A549 (cell line): ENCODE data around the gene TLR3. TPM values are rescaled to one million over a fixed set of nuclear protein-coding genes. Genes with fewer than 3 reads are reported as not detected.

ENCODE experiments used
- ATAC-seq, 2 experiments: fragments of 200-7000 bp in 1 of 2; fragments of >200 bp in 1 of 2; cut with Nextera tagmentation in 1 of 2; cut with Tn5 transposase in 1 of 2; 3 replicates each; pipeline versions ENCODE4 v1.8.0 to v1.9.1; 2018 to 2020; ENCODE audit warnings: mild to moderate bottlenecking in 1 of 2, moderate library complexity in 1 of 2
- CTCF ChIA-PET: fragments of 300-600 bp; sonication (Branson Sonifier 250); formaldehyde crosslinking; extraction: SDS; loops from one replicate; lab custom pipeline; 2021; ENCODE audit warnings: antibody characterized with exemption, inconsistent platforms; lab: Yijun Ruan, JAX
- POLR2A ChIA-PET: fragments of 350-600 bp; formaldehyde crosslinking; extraction: SDS; loops from one replicate; lab custom pipeline; 2021; ENCODE audit warnings: antibody characterized with exemption, inconsistent platforms; lab: Yijun Ruan, JAX
- DNase-seq, 2 experiments: peaks; one replicate each; pipeline versions ENCODE4 v3.0.0 to v3.0.0-alpha.2; 2011 to 2016; ENCODE audit warnings: low read depth in 1 of 2, low spot score in 1 of 2
- FAIRE-seq: peaks from 2 replicates; lab custom pipeline; 2011; peaks lifted over from hg19 to GRCh38; lab: Jason Lieb, UNC
- H3K27ac ChIP-seq, 2 experiments: fragments of >200 bp; sonication (Bioruptor Twin); formaldehyde crosslinking; 3 replicates each; pipeline ENCODE4 v1.5.1; 2016 to 2017
- H3K4me1 ChIP-seq: fragments of >200 bp; sonication (Bioruptor Twin); formaldehyde crosslinking; 3 replicates; pipeline ENCODE4 v1.6.1; 2016
- H3K4me2 ChIP-seq: fragments of >200 bp; sonication (Bioruptor Twin); formaldehyde crosslinking; 3 replicates; pipeline ENCODE4 v1.6.1; 2016
- H3K4me3 ChIP-seq: fragments of >200 bp; sonication (Bioruptor Twin); formaldehyde crosslinking; 3 replicates; pipeline ENCODE4 v1.5.1; 2016
- H3K9me3 ChIP-seq: fragments of >200 bp; sonication (Bioruptor Twin); formaldehyde crosslinking; 3 replicates; pipeline ENCODE4 v1.6.1; 2016
- EHF ChIP-seq: fragments of 250-450 bp; sonication (Bioruptor Pico); IDR thresholded peaks from 2 replicates; pipeline ENCODE4 v1.5.0; 2020; ENCODE audit warnings: mild to moderate bottlenecking
- EHMT2 ChIP-seq: fragments of 200-600 bp; sonication (generic); IDR thresholded peaks from 2 replicates; pipeline ENCODE4 v1.6.1; 2016; ENCODE audit warnings: antibody characterized with exemption, low read depth, mild to moderate bottlenecking, moderate library complexity
- FOSB ChIP-seq: fragments of 250-450 bp; sonication (Bioruptor Pico); IDR thresholded peaks from 2 replicates; pipeline ENCODE4 v1.5.0; 2020; ENCODE audit warnings: mild to moderate bottlenecking, moderate library complexity
- FOSL2 ChIP-seq, 2 experiments: fragments of 450-650 bp in 1 of 2; fragments of >200 bp in 1 of 2; sonication (Bioruptor Twin) in 1 of 2; formaldehyde crosslinking; IDR thresholded peaks; 2 replicates each; pipeline versions ENCODE4 v1.5.0 to v1.6.1; 2016 to 2020; ENCODE audit warnings: mild to moderate bottlenecking in 1 of 2, moderate library complexity in 1 of 2
- FOXS1 ChIP-seq: fragments of 250-450 bp; sonication (Bioruptor Pico); IDR thresholded peaks from 2 replicates; pipeline ENCODE4 v1.5.0; 2020; ENCODE audit warnings: mild to moderate bottlenecking, moderate library complexity
- HDAC2 ChIP-seq: fragments of 200-600 bp; sonication (generic); IDR thresholded peaks from 2 replicates; pipeline ENCODE4 v1.6.1; 2016
- JUN ChIP-seq, 2 experiments: fragments of >200 bp; sonication (Bioruptor Twin); formaldehyde crosslinking; IDR thresholded peaks; 2 replicates in 1 of 2; 3 replicates in 1 of 2; pipeline ENCODE4 v1.6.1; 2016 to 2017
- JUNB ChIP-seq: fragments of >200 bp; sonication (Bioruptor Twin); formaldehyde crosslinking; IDR thresholded peaks from 2 replicates; pipeline ENCODE4 v1.6.1; 2016
- KDM1A ChIP-seq: fragments of 200-600 bp; sonication (generic); IDR thresholded peaks from 2 replicates; pipeline ENCODE4 v1.6.1; 2016; ENCODE audit warnings: low read depth, mild to moderate bottlenecking
- MAZ ChIP-seq: fragments of 150-350 bp; IDR thresholded peaks from 2 replicates; pipeline ENCODE4 v1.6.1; 2014; ENCODE audit warnings: antibody characterized with exemption, low read depth, low read length, borderline replicate concordance
- PHF8 ChIP-seq: fragments of 200-600 bp; sonication (generic); IDR thresholded peaks from 2 replicates; pipeline ENCODE4 v1.6.1; 2016; ENCODE audit warnings: low read depth, mild to moderate bottlenecking, antibody characterized with exemption, moderate library complexity, borderline replicate concordance
- POLR2A ChIP-seq: IDR thresholded peaks from 2 replicates; pipeline ENCODE4 v1.6.1; 2012; ENCODE audit warnings: mild to moderate bottlenecking, low read length
- RAD21 ChIP-seq, 2 experiments: fragments of >200 bp in 1 of 2; sonication (Bioruptor Twin) in 1 of 2; formaldehyde crosslinking in 1 of 2; IDR thresholded peaks in 1 of 2; conservative IDR thresholded peaks in 1 of 2; 2 replicates in 1 of 2; 3 replicates in 1 of 2; pipeline ENCODE4 v1.6.1; 2012 to 2018; ENCODE audit warnings: inconsistent platforms in 1 of 2
- RFX5 ChIP-seq: fragments of 450-650 bp; IDR thresholded peaks from 2 replicates; pipeline ENCODE4 v1.7.1; 2014; ENCODE audit warnings: antibody characterized with exemption, mild to moderate bottlenecking, moderate library complexity
- SMC3 ChIP-seq: fragments of >200 bp; sonication (Bioruptor Twin); formaldehyde crosslinking; IDR thresholded peaks from 3 replicates; pipeline ENCODE4 v1.6.1; 2018; ENCODE audit warnings: inconsistent platforms
- TFCP2L1 ChIP-seq: fragments of 250-450 bp; sonication (Bioruptor Pico); IDR thresholded peaks from 2 replicates; pipeline ENCODE4 v1.5.0; 2021; ENCODE audit warnings: mild to moderate bottlenecking
- TP53 ChIP-seq: fragments of 250-450 bp; sonication (Bioruptor Pico); IDR thresholded peaks from 2 replicates; pipeline ENCODE4 v1.5.0; 2021; ENCODE audit warnings: mild to moderate bottlenecking, moderate library complexity
- ZFP36 ChIP-seq: fragments of 450-650 bp; IDR thresholded peaks from 2 replicates; pipeline ENCODE4 v1.6.1; 2014; ENCODE audit warnings: borderline replicate concordance; ENCODE audit not compliant: partially characterized antibody
- WGBS: methylation state at CpG from one replicate; pipeline ENCODE4 v1.1.6; 2017; ENCODE audit errors: missing lambda C conversion rate; 5-methylcytosine and 5-hydroxymethylcytosine counted together
- polyA plus RNA-seq, 4 experiments: library from polyadenylated mRNA; depleted of rRNA in 3 of 4; stranded (reverse); fragments of >200 nt; fragmentation: RNase III in 1 of 4; extraction: RNeasy Plus Mini Kit Qiagen cat#74134 plus additional on column Dnase treatment in 1 of 4; gene quantifications; 2 replicates in 3 of 4; 3 replicates in 1 of 4; pipeline ENCODE4 v1.2.3, GENCODE V29; 2011 to 2017
- TF ChIP-seq, protein P1 (sequence below): fragments of >200 bp; sonication (Bioruptor Twin); formaldehyde crosslinking; IDR thresholded peaks from 3 replicates; pipeline ENCODE4 v1.5.1; 2016
- TF ChIP-seq, protein P2 (sequence below): fragments of 200-600 bp; sonication (generic); IDR thresholded peaks from 2 replicates; pipeline ENCODE4 v1.6.1; 2016; ENCODE audit warnings: antibody characterized with exemption, mild to moderate bottlenecking, moderate library complexity
- TF ChIP-seq, protein P3 (sequence below): fragments of 150-350 bp; IDR thresholded peaks from 2 replicates; pipeline ENCODE4 v1.6.1; 2014; ENCODE audit warnings: low read depth, mild to moderate bottlenecking, low read length
- TF ChIP-seq, protein P4 (sequence below): fragments of 250-450 bp; sonication (Bioruptor Pico); IDR thresholded peaks from 2 replicates; pipeline ENCODE4 v1.5.0; 2021; ENCODE audit warnings: mild to moderate bottlenecking, moderate library complexity, borderline replicate concordance

Gene TLR3
- polyA plus RNA-seq, 2 of the 4 experiments (the other 2 are of a cell fraction), result 0.09 to 0.81 TPM

DNA sequence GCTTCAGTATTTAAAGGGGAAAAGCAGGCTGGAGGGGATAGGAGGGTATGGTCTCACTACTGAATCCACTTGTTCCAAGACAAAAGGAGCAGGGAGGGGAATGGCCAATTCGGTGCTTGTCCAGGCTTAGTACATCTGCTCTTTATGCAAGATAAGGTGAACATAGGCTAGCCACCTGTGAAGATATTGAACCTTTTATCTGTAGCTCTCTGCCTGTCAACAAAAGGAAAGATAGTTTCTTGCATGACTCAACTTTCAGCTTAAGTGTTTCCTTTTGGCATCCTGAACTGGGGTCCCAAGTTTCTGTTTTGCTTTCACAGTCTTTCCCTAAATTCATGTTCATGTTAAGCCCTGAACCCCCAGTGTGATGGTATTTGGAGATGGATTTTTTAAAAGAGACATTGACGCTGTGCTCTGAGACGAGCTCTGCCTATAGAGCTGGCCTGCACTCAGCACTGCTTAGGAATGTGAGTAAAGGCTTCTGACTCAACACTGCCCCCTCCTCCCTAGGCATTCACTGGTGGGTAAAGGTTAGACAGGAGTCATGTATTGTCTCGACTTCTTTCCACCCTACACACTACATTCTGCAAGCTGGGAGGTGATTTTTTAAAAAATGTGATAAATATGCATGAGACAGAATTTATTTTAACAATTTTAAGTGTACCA lies 63.8 kb downstream of the TLR3 start (continued):
- TF ChIP-seq, protein P1, sequence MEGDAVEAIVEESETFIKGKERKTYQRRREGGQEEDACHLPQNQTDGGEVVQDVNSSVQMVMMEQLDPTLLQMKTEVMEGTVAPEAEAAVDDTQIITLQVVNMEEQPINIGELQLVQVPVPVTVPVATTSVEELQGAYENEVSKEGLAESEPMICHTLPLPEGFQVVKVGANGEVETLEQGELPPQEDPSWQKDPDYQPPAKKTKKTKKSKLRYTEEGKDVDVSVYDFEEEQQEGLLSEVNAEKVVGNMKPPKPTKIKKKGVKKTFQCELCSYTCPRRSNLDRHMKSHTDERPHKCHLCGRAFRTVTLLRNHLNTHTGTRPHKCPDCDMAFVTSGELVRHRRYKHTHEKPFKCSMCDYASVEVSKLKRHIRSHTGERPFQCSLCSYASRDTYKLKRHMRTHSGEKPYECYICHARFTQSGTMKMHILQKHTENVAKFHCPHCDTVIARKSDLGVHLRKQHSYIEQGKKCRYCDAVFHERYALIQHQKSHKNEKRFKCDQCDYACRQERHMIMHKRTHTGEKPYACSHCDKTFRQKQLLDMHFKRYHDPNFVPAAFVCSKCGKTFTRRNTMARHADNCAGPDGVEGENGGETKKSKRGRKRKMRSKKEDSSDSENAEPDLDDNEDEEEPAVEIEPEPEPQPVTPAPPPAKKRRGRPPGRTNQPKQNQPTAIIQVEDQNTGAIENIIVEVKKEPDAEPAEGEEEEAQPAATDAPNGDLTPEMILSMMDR, result peak; percentile 16; the same call in 1 of the 3 replicates
- peak in 1 of 2 experiments; percentile 5; a peak in 1 of 5 replicates for TF ChIP-seq RAD21 (conservative IDR thresholded peaks at IDR 0.05 in 1 of 2, IDR thresholded peaks at IDR 0.05 in 1 of 2)
- TF ChIP-seq EHMT2, result no peak

DNA sequence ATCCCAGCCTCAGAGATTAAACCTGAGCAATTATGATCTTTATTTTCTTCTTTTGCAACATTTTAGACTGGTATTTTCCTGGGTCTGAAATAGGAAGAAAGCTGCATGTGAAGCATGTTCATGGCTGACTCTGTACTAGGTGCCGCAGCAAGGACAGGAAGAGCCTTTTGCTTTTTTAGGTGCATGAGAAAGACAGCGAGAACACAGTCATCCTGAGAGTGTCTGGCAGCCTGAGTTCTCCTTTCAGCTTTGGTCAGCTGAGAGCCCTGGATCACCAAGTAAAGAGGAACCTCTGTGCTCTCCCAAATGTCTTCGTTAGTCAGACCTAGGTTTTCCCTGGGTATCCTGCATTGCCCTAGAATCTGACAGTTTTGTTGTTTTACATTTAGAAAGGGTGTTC lies 65.3 kb downstream of the TLR3 start:
- no peak overlapping the region for H3K4me3 ChIP-seq
- DNase-seq (no peak), ATAC-seq (no peak), FAIRE-seq (no peak)
- no peak overlapping the region for H3K4me2 ChIP-seq
- WGBS, result 79% methylated on average over 3 of the region's 3 CpGs
- ChIA-PET POLR2A (no interaction called here), CTCF (interaction anchor here (1.1 to 4.8 kb wide), 3 partner anchors 8 to 70 kb away, joined by 3 to 27 read pairs (median 4); partner anchors contain the start of gene TLR3)
- TF ChIP-seq FOSB (CRISPR knock-in tag) (no peak), HDAC2 (no peak), MAZ (no peak)
- no peaks in the 10 kb centered on the region for H3K4me1 ChIP-seq
- no peaks in the 10 kb centered on the region for H3K9me3 ChIP-seq
- H3K27ac ChIP-seq, result no peak overlapping the region

DNA sequence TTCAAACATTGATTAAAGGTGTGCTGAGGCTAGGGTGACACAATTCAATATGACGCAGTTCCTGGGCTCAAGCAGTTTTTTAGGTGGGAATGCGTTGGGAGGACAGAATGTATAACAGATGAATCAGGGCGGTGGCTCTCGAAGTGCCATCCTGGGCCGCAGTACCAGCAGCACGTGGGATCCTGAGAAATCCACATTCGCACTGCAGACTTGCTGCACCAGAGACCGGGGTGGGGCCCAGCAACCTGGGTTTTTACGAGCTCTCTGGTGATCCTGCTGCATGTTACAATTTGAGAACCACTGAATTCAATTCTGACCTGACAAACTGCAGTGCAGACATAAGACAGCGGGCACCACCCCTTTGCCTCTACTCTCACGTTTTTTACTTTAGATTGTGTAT lies 65.9 kb downstream of the TLR3 start:
- Histone ChIP-seq H3K4me1 (no peaks in the 10 kb centered on the region), H3K27ac (no peak overlapping the region), H3K4me3 (no peak overlapping the region), H3K9me3 (no peaks in the 10 kb centered on the region), H3K4me2 (no peak overlapping the region)
- WGBS, result 78% methylated on average over 11 of the region's 11 CpGs
- FAIRE-seq, result no peak
- no peak for TF ChIP-seq POLR2A
- no peak for TF ChIP-seq JUN (IDR thresholded peaks at IDR 0.05)
- no peak for TF ChIP-seq SMC3
- TF ChIP-seq, protein P2, sequence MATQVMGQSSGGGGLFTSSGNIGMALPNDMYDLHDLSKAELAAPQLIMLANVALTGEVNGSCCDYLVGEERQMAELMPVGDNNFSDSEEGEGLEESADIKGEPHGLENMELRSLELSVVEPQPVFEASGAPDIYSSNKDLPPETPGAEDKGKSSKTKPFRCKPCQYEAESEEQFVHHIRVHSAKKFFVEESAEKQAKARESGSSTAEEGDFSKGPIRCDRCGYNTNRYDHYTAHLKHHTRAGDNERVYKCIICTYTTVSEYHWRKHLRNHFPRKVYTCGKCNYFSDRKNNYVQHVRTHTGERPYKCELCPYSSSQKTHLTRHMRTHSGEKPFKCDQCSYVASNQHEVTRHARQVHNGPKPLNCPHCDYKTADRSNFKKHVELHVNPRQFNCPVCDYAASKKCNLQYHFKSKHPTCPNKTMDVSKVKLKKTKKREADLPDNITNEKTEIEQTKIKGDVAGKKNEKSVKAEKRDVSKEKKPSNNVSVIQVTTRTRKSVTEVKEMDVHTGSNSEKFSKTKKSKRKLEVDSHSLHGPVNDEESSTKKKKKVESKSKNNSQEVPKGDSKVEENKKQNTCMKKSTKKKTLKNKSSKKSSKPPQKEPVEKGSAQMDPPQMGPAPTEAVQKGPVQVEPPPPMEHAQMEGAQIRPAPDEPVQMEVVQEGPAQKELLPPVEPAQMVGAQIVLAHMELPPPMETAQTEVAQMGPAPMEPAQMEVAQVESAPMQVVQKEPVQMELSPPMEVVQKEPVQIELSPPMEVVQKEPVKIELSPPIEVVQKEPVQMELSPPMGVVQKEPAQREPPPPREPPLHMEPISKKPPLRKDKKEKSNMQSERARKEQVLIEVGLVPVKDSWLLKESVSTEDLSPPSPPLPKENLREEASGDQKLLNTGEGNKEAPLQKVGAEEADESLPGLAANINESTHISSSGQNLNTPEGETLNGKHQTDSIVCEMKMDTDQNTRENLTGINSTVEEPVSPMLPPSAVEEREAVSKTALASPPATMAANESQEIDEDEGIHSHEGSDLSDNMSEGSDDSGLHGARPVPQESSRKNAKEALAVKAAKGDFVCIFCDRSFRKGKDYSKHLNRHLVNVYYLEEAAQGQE, result no peak
- no peak for TF ChIP-seq TP53 (CRISPR knock-in tag)
- no peak for TF ChIP-seq EHF (CRISPR knock-in tag)
- TF ChIP-seq, protein P3, sequence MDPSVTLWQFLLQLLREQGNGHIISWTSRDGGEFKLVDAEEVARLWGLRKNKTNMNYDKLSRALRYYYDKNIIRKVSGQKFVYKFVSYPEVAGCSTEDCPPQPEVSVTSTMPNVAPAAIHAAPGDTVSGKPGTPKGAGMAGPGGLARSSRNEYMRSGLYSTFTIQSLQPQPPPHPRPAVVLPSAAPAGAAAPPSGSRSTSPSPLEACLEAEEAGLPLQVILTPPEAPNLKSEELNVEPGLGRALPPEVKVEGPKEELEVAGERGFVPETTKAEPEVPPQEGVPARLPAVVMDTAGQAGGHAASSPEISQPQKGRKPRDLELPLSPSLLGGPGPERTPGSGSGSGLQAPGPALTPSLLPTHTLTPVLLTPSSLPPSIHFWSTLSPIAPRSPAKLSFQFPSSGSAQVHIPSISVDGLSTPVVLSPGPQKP, result no peak
- no peak for TF ChIP-seq ZFP36
- no peak for TF ChIP-seq TFCP2L1
- no peak for TF ChIP-seq RFX5
- TF ChIP-seq RAD21 (conservative IDR thresholded peaks at IDR 0.05 in 1 of 2, IDR thresholded peaks at IDR 0.05 in 1 of 2), result no peak
- no peak for TF ChIP-seq FOXS1 (CRISPR knock-in tag)
- no peak for TF ChIP-seq KDM1A
- TF ChIP-seq, protein P1, result no peak
- TF ChIP-seq PHF8, result no peak
- no peak for TF ChIP-seq FOSL2 (IDR thresholded peaks at IDR 0.05)
- TF ChIP-seq FOSL2 (CRISPR knock-in tag; IDR thresholded peaks at IDR 0.05), result no peak
- TF ChIP-seq, protein P4, sequence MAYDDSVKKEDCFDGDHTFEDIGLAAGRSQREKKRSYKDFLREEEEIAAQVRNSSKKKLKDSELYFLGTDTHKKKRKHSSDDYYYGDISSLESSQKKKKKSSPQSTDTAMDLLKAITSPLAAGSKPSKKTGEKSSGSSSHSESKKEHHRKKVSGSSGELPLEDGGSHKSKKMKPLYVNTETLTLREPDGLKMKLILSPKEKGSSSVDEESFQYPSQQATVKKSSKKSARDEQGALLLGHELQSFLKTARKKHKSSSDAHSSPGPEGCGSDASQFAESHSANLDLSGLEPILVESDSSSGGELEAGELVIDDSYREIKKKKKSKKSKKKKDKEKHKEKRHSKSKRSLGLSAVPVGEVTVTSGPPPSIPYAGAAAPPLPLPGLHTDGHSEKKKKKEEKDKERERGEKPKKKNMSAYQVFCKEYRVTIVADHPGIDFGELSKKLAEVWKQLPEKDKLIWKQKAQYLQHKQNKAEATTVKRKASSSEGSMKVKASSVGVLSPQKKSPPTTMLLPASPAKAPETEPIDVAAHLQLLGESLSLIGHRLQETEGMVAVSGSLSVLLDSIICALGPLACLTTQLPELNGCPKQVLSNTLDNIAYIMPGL (CRISPR knock-in tag), result no peak
- TF ChIP-seq JUNB, result no peak
- DNase-seq, result no peak
- ATAC-seq, result no peak
- POLR2A ChIA-PET, result no interaction called here
- CTCF ChIA-PET, result interaction anchor here (0.8 to 4.8 kb wide), 5 partner anchors 9 to 494 kb away, joined by 3 to 27 read pairs (median 4); partner anchors contain the start of gene TLR3
